Measurements from ENCODE around the gene JDP2. TPM values are rescaled to one million over a fixed set of nuclear protein-coding genes. Genes with fewer than 3 reads are reported as not detected.

The JDP2 gene
- total RNA-seq, 1 experiment from 2014 or later, result 22.8 TPM

- Histone ChIP-seq H2BK120ac (ENCODE audit: low read depth, low read length, poor library complexity, severe bottlenecking) (no peak overlapping the region), H3K27ac (ENCODE audit: insufficient read length, low read depth, low read length) (no peak overlapping the region), H3K9me3 (ENCODE audit: control insufficient read depth, low read depth, low read length) (no peaks in the 10 kb centered on the region), H3K23me2 (ENCODE audit: insufficient read length, low read depth, low read length, poor library complexity, severe bottlenecking) (no peaks in the 10 kb centered on the region), H2BK15ac (ENCODE audit: low read depth, low read length) (no peak overlapping the region), H2AFZ (ENCODE audit: low read length) (no peak overlapping the region), H3K79me1 (ENCODE audit: insufficient read depth, low read depth, low read length, poor library complexity, severe bottlenecking) (no peaks in the 10 kb centered on the region), H2BK20ac (ENCODE audit: low read depth, low read length, poor library complexity, severe bottlenecking) (no peak overlapping the region), H3K4me1 (ENCODE audit: insufficient read depth, low read length) (peaks cover 5% of the 10 kb centered on the region; the same call in 1 of the 2 replicates), H3K79me2 (ENCODE audit: insufficient read depth, low read length) (no peaks in the 10 kb centered on the region), H3K56ac (ENCODE audit: insufficient read length, low read depth, low read length) (no peak overlapping the region), H3T11ph (ENCODE audit: low read length) (no peak overlapping the region), H4K5ac (ENCODE audit: insufficient read length, low read depth, low read length) (no peak overlapping the region), H2BK5ac (ENCODE audit: insufficient read length, low read length) (no peak overlapping the region), H3K23ac (ENCODE audit: insufficient read length, low read depth, low read length) (no peak overlapping the region), H2BK12ac (ENCODE audit: insufficient read length, low read depth, low read length) (no peak overlapping the region), H3K27me3 (ENCODE audit: insufficient read depth, low read length) (no peaks in the 10 kb centered on the region), H3K18ac (ENCODE audit: insufficient read length, low read depth, low read length) (no peak overlapping the region), H4K20me1 (ENCODE audit: control insufficient read depth, insufficient read depth, insufficient read length) (no peaks in the 10 kb centered on the region), H4K8ac (replicated peaks; ENCODE audit: insufficient read length, low read depth, low read length) (no peak overlapping the region), H3K9ac (ENCODE audit: extremely low read depth, insufficient read length, low read length) (no peak overlapping the region), H3K14ac (ENCODE audit: insufficient read depth, low read length) (no peak overlapping the region), H4K91ac (ENCODE audit: insufficient read length, low read depth, low read length) (no peak overlapping the region), H3K4me2 (ENCODE audit: insufficient read depth, insufficient read length, low read length) (no peak overlapping the region), H3K4ac (ENCODE audit: low read depth, low read length) (no peak overlapping the region), H2AK5ac (ENCODE audit: insufficient read length, low read length) (no peak overlapping the region)
- 0 out of 5 replicates have a peak, but pooled peaks cover 0 to 3% of the 10 kb centered on the region in 2 experiments for H3K9me3 Mint-ChIP-seq
- H3K4me3 Mint-ChIP-seq, result no peak overlapping the region
- TF ChIP-seq, protein P1, sequence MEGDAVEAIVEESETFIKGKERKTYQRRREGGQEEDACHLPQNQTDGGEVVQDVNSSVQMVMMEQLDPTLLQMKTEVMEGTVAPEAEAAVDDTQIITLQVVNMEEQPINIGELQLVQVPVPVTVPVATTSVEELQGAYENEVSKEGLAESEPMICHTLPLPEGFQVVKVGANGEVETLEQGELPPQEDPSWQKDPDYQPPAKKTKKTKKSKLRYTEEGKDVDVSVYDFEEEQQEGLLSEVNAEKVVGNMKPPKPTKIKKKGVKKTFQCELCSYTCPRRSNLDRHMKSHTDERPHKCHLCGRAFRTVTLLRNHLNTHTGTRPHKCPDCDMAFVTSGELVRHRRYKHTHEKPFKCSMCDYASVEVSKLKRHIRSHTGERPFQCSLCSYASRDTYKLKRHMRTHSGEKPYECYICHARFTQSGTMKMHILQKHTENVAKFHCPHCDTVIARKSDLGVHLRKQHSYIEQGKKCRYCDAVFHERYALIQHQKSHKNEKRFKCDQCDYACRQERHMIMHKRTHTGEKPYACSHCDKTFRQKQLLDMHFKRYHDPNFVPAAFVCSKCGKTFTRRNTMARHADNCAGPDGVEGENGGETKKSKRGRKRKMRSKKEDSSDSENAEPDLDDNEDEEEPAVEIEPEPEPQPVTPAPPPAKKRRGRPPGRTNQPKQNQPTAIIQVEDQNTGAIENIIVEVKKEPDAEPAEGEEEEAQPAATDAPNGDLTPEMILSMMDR (conservative IDR thresholded peaks at IDR 0.05), result peak; percentile 27; the same call in 2 of the 3 replicates
- H3K36me3 Mint-ChIP-seq (ENCODE audit: insufficient read depth in 1 of 3, low read depth in 3 of 3), result no peaks in the 10 kb centered on the region; a peak in 1 of 7 replicates
- H3K27ac Mint-ChIP-seq, result no peak overlapping the region; a peak in 2 of 7 replicates
- DNase-seq, result no peak
- no peaks in the 10 kb centered on the region; the same call in 1 of the 2 replicates for H3K27me3 Mint-ChIP-seq (ENCODE audit: low read depth)
- no CpG with 5 or more reads among the region's 10 CpGs for WGBS (ENCODE audit: extremely low coverage, insufficient read length, low lambda C conversion rate)
- H3K4me1 Mint-ChIP-seq, result peaks cover 33 to 36% of the 10 kb centered on the region in 2 experiments
Observed at GRCh38 chr14:75409316-75410205, 18.3 kb upstream of the JDP2 start.
